ENCODE results near the gene IHH.

The IHH gene

DNA sequence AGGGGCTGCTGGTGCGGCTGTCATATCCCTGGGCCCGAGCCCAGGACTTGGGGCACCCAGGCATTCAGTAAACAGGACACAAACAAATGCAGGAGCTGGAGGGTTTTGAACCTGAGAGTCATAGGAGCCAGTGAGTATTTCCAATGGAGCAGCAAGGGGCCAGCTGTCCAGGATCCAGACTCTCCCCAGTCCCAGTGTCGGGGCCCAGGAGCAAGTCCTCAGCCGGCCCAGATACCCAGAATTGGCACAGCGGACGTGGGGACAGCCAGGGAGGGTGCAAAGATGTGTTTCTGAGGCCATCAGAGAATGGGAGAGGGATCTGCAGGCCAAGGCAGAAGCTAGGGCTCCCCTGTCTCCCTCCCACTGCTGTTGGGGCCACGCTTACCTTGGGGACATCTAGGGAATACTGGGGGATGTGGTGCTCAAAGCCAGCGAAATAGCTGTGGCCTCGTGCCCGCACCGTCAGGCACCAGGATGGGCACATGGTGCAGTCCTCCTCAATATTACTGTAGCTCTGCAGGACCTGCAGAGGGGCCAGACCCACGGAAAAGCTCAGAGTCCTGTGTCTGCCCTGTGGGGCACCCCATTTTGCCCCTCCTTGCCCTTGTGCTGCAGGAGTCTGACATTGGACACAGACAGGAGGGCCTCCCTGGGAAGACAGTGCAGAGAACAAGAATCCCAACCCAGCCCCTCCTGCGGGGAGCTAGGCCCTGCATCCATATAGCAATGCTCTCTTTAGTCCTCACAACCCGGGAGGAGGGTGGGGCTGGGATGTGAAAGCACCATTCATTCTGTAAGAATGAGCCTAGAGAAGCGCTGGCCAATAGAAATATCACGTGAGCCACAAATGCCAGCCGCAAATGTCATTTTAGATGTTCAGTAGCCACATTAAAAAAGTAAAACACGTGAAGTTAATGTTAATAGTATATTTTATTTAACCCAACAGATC lies 34.8 kb downstream of the IHH start:
- DNase-seq (ENCODE audit: low read depth, low spot score): no peak
- Histone ChIP-seq H3K36me3 (ENCODE audit: insufficient read depth, insufficient read length, low read length) (no peaks in the 10 kb centered on the region), H3K9me3 (ENCODE audit: insufficient read depth, low read length) (no peaks in the 10 kb centered on the region), H3K4me1 (ENCODE audit: insufficient read depth, insufficient read length) (peaks cover 13% of the 10 kb centered on the region), H3K9ac (ENCODE audit: insufficient read length, low read depth) (peak overlapping the region; percentile 7), H3K4me3 (ENCODE audit: insufficient read length, low read depth) (no peak overlapping the region), H3K27me3 (ENCODE audit: insufficient read depth, insufficient read length) (no peaks in the 10 kb centered on the region)
- TF ChIP-seq YY1 (IDR thresholded peaks at IDR 0.05; ENCODE audit: insufficient read depth, insufficient read length) (no peak), SUZ12 (IDR thresholded peaks at IDR 0.05; ENCODE audit: extremely low read depth, insufficient read depth, insufficient read length) (no peak), ZNF274 (IDR thresholded peaks at IDR 0.05; ENCODE audit: low read depth, low read length) (no peak)

- no peaks in the 10 kb centered on the region for H3K27me3 ChIP-seq (ENCODE audit: insufficient read depth, insufficient read length)
- no peak for DNase-seq (ENCODE audit: low read depth, low spot score)
- TF ChIP-seq SUZ12 (IDR thresholded peaks at IDR 0.05; ENCODE audit: extremely low read depth, insufficient read depth, insufficient read length) (no peak), ZNF274 (IDR thresholded peaks at IDR 0.05; ENCODE audit: low read depth, low read length) (no peak), YY1 (IDR thresholded peaks at IDR 0.05; ENCODE audit: insufficient read depth, insufficient read length) (no peak)
- H3K4me3 ChIP-seq (ENCODE audit: insufficient read length, low read depth): no peak overlapping the region
- no peaks in the 10 kb centered on the region for H3K36me3 ChIP-seq (ENCODE audit: insufficient read depth, insufficient read length, low read length)
- H3K4me1 ChIP-seq (ENCODE audit: insufficient read depth, insufficient read length): peaks cover 12% of the 10 kb centered on the region
- H3K9ac ChIP-seq (ENCODE audit: insufficient read length, low read depth): no peak overlapping the region
- H3K9me3 ChIP-seq (ENCODE audit: insufficient read depth, low read length): no peaks in the 10 kb centered on the region
Measured at GRCh38 chr2:219024059-219024458, 36.7 kb downstream of the IHH start.

DNA sequence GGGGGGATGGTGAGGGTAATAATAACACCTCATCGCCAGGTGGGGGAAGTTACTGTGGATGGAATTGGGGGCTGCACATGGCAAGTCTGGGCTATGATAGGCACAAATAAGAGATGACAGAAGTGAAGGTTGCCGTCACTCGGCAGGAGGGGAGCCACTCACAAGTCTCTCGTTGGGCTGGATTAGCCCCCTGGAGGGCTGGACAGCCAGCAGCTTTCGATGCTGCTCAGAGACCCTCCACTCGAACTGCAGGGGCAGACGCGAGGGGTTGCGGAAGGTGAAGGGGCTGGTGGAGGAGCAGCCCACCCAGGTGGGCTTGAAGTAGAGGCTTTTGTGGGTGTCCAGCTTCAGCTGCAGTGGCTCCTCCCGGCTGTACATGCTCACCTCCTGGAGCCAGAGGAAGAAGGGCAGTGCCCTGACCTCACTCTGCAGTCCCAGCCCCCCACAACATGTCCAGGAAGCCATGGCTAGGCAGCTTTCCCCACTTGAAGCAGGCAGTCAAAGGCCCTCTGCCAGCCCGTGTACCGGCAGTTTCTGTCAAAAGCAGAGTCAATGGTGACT lies 37.6 kb downstream of the IHH start:
- Histone ChIP-seq H3K36me3 (ENCODE audit: insufficient read depth, insufficient read length, low read length) (no peaks in the 10 kb centered on the region), H3K9ac (ENCODE audit: insufficient read length, low read depth) (no peak overlapping the region), H3K9me3 (ENCODE audit: insufficient read depth, low read length) (no peaks in the 10 kb centered on the region), H3K4me1 (ENCODE audit: insufficient read depth, insufficient read length) (peaks cover 12% of the 10 kb centered on the region), H3K4me3 (ENCODE audit: insufficient read length, low read depth) (no peak overlapping the region), H3K27me3 (ENCODE audit: insufficient read depth, insufficient read length) (no peaks in the 10 kb centered on the region)
- no peak for DNase-seq (ENCODE audit: low read depth, low spot score)
- TF ChIP-seq YY1 (IDR thresholded peaks at IDR 0.05; ENCODE audit: insufficient read depth, insufficient read length) (no peak), ZNF274 (IDR thresholded peaks at IDR 0.05; ENCODE audit: low read depth, low read length) (no peak), SUZ12 (IDR thresholded peaks at IDR 0.05; ENCODE audit: extremely low read depth, insufficient read depth, insufficient read length) (no peak)

- Histone ChIP-seq H3K9me3 (ENCODE audit: insufficient read depth, low read length) (no peaks in the 10 kb centered on the region), H3K27me3 (ENCODE audit: insufficient read depth, insufficient read length) (no peaks in the 10 kb centered on the region), H3K4me1 (ENCODE audit: insufficient read depth, insufficient read length) (peaks cover 12% of the 10 kb centered on the region), H3K36me3 (ENCODE audit: insufficient read depth, insufficient read length, low read length) (no peaks in the 10 kb centered on the region), H3K4me3 (ENCODE audit: insufficient read length, low read depth) (no peak overlapping the region), H3K9ac (ENCODE audit: insufficient read length, low read depth) (no peak overlapping the region)
- TF ChIP-seq YY1 (IDR thresholded peaks at IDR 0.05; ENCODE audit: insufficient read depth, insufficient read length) (no peak), SUZ12 (IDR thresholded peaks at IDR 0.05; ENCODE audit: extremely low read depth, insufficient read depth, insufficient read length) (no peak), ZNF274 (IDR thresholded peaks at IDR 0.05; ENCODE audit: low read depth, low read length) (no peak)
- no peak for DNase-seq (ENCODE audit: low read depth, low spot score)
Measured at GRCh38 chr2:219022616-219023015, 38.1 kb downstream of the IHH start.

DNA sequence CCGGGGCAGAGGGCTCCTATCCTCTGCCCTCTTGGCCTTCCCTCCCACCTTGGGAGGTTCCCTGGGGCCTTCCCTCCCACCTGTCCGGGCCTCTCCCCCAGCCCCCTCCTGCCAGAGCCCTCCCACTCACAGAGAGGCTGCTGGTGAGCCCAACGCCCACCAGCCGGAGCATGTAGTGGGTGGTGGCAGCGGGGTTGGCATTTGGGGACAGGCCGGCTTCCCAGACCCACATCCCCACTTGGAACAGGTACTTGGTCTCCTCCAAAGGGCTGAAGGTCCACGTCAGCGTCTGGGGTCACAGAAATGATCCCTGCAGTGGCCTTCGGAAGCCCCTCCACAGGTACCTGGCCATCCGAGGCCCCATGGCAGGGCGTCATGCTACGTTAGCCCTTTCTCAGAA lies 38.7 kb downstream of the IHH start:
- Histone ChIP-seq H3K4me3 (ENCODE audit: insufficient read length, low read depth) (no peak overlapping the region), H3K9ac (ENCODE audit: insufficient read length, low read depth) (no peak overlapping the region), H3K36me3 (ENCODE audit: insufficient read depth, insufficient read length, low read length) (no peaks in the 10 kb centered on the region), H3K27me3 (ENCODE audit: insufficient read depth, insufficient read length) (no peaks in the 10 kb centered on the region), H3K4me1 (ENCODE audit: insufficient read depth, insufficient read length) (peaks cover 12% of the 10 kb centered on the region), H3K9me3 (ENCODE audit: insufficient read depth, low read length) (no peaks in the 10 kb centered on the region)
- DNase-seq (ENCODE audit: low read depth, low spot score): no peak
- TF ChIP-seq SUZ12 (IDR thresholded peaks at IDR 0.05; ENCODE audit: extremely low read depth, insufficient read depth, insufficient read length): no peak
- no peak for TF ChIP-seq YY1 (IDR thresholded peaks at IDR 0.05; ENCODE audit: insufficient read depth, insufficient read length)

- no peaks in the 10 kb centered on the region for H3K27me3 ChIP-seq (ENCODE audit: insufficient read depth, insufficient read length)
- H3K9ac ChIP-seq (ENCODE audit: insufficient read length, low read depth): no peak overlapping the region
- peaks cover 12% of the 10 kb centered on the region for H3K4me1 ChIP-seq (ENCODE audit: insufficient read depth, insufficient read length)
- DNase-seq (ENCODE audit: low read depth, low spot score): no peak
- H3K9me3 ChIP-seq (ENCODE audit: insufficient read depth, low read length): no peaks in the 10 kb centered on the region
- TF ChIP-seq SUZ12 (IDR thresholded peaks at IDR 0.05; ENCODE audit: extremely low read depth, insufficient read depth, insufficient read length): no peak
- TF ChIP-seq ZNF274 (IDR thresholded peaks at IDR 0.05; ENCODE audit: low read depth, low read length): no peak
- TF ChIP-seq YY1 (IDR thresholded peaks at IDR 0.05; ENCODE audit: insufficient read depth, insufficient read length): no peak
- no peak overlapping the region for H3K4me3 ChIP-seq (ENCODE audit: insufficient read length, low read depth)
- H3K36me3 ChIP-seq (ENCODE audit: insufficient read depth, insufficient read length, low read length): no peaks in the 10 kb centered on the region
Measured at GRCh38 chr2:219021591-219021990, 39.1 kb downstream of the IHH start.

GRCh38 chr2:219020604-219021365 lies 39.9 kb downstream of the IHH start:
- Histone ChIP-seq H3K4me3 (ENCODE audit: insufficient read length, low read depth) (no peak overlapping the region), H3K9me3 (ENCODE audit: insufficient read depth, low read length) (no peaks in the 10 kb centered on the region), H3K9ac (ENCODE audit: insufficient read length, low read depth) (no peak overlapping the region), H3K4me1 (ENCODE audit: insufficient read depth, insufficient read length) (peaks cover 12% of the 10 kb centered on the region), H3K36me3 (ENCODE audit: insufficient read depth, insufficient read length, low read length) (no peaks in the 10 kb centered on the region), H3K27me3 (ENCODE audit: insufficient read depth, insufficient read length) (peaks cover 1% of the 10 kb centered on the region)
- DNase-seq (ENCODE audit: low read depth, low spot score): no peak
- TF ChIP-seq SUZ12 (IDR thresholded peaks at IDR 0.05; ENCODE audit: extremely low read depth, insufficient read depth, insufficient read length) (no peak), ZNF274 (IDR thresholded peaks at IDR 0.05; ENCODE audit: low read depth, low read length) (no peak), YY1 (IDR thresholded peaks at IDR 0.05; ENCODE audit: insufficient read depth, insufficient read length) (no peak)
